Mesenchymal stem cell (in vitro differentiated cells and primary cell): ENCODE measurements around the gene PER3.

Source experiments
- DNase-seq: peaks from one replicate; pipeline ENCODE4 v3.0.0-alpha.2; 2013
- H2AFZ ChIP-seq: one replicate; pipeline ENCODE4 v1.6.1; 2013; ENCODE audit warnings: low read depth, mild to moderate bottlenecking, control low read depth, inconsistent platforms, low read length, moderate library complexity
- H2AK5ac ChIP-seq: 2 replicates; pipeline ENCODE4 v1.6.1; 2013; ENCODE audit warnings: low read length, moderate library complexity, mild to moderate bottlenecking, inconsistent platforms; ENCODE audit not compliant: severe bottlenecking
- H2BK120ac ChIP-seq: one replicate; pipeline ENCODE4 v1.6.1; 2013; ENCODE audit warnings: low read depth, mild to moderate bottlenecking, inconsistent platforms, low read length, moderate library complexity
- H2BK12ac ChIP-seq, 2 experiments: one replicate each; pipeline ENCODE4 v1.6.1; 2013; ENCODE audit warnings: inconsistent platforms in 2 of 2, low read length in 2 of 2, mild to moderate bottlenecking in 2 of 2, moderate library complexity in 2 of 2, control low read depth in 1 of 2
- H2BK15ac ChIP-seq: one replicate; pipeline ENCODE4 v1.6.1; 2013; ENCODE audit warnings: mild to moderate bottlenecking, low read depth, inconsistent platforms; ENCODE audit not compliant: poor library complexity, severe bottlenecking
- H2BK5ac ChIP-seq: 2 replicates; pipeline ENCODE4 v1.6.1; 2013; ENCODE audit warnings: low read depth, mild to moderate bottlenecking, low read length, control low read depth, inconsistent platforms; ENCODE audit not compliant: poor library complexity, severe bottlenecking
- H3K14ac ChIP-seq, 2 experiments: one replicate each; pipeline ENCODE4 v1.6.1; 2013; ENCODE audit warnings: inconsistent platforms in 2 of 2, low read length in 2 of 2, control low read depth in 1 of 2, mild to moderate bottlenecking in 1 of 2, moderate library complexity in 1 of 2
- H3K18ac ChIP-seq, 2 experiments: one replicate each; pipeline ENCODE4 v1.6.1; 2013; ENCODE audit warnings: inconsistent platforms in 2 of 2, low read length in 2 of 2, control low read depth in 1 of 2, low read depth in 1 of 2, mild to moderate bottlenecking in 1 of 2
- H3K23ac ChIP-seq, 2 experiments: one replicate each; pipeline ENCODE4 v1.6.1; 2013; ENCODE audit warnings: inconsistent platforms in 2 of 2, low read length in 2 of 2, mild to moderate bottlenecking in 2 of 2, moderate library complexity in 2 of 2, control low read depth in 1 of 2
- H3K27ac ChIP-seq: 2 replicates; pipeline ENCODE4 v1.5.1; 2013; ENCODE audit warnings: mild to moderate bottlenecking, moderate library complexity, low read length, control low read depth, inconsistent platforms; ENCODE audit not compliant: poor library complexity, severe bottlenecking
- H3K27me3 ChIP-seq, 2 experiments: 2 replicates each; pipeline versions ENCODE4 v1.6.1 to v1.7.0; 2013; ENCODE audit warnings: low read length in 2 of 2, mild to moderate bottlenecking in 2 of 2, moderate library complexity in 2 of 2, control low read depth in 1 of 2, inconsistent platforms in 1 of 2; ENCODE audit not compliant: control insufficient read depth in 1 of 2, insufficient read depth in 1 of 2
- H3K36me3 ChIP-seq, 2 experiments: 2 replicates each; pipeline versions ENCODE4 v1.6.1 to v1.7.0; 2013; ENCODE audit warnings: low read length in 2 of 2, control low read depth in 1 of 2, inconsistent platforms in 1 of 2, low read depth in 1 of 2, mild to moderate bottlenecking in 1 of 2; ENCODE audit not compliant: insufficient read depth in 2 of 2, control insufficient read depth in 1 of 2
- H3K4ac ChIP-seq, 2 experiments: one replicate each; pipeline ENCODE4 v1.6.1; 2013; ENCODE audit warnings: inconsistent platforms in 2 of 2, low read length in 2 of 2, mild to moderate bottlenecking in 2 of 2, moderate library complexity in 2 of 2, control low read depth in 1 of 2, low read depth in 1 of 2
- H3K4me1 ChIP-seq: 2 replicates; pipeline ENCODE4 v1.6.1; 2013; ENCODE audit warnings: low read depth, low read length, control low read depth; ENCODE audit not compliant: control insufficient read depth, insufficient read depth
- H3K4me2 ChIP-seq: 2 replicates; pipeline ENCODE4 v1.6.1; 2013; ENCODE audit warnings: low read length, mild to moderate bottlenecking, inconsistent platforms; ENCODE audit not compliant: poor library complexity, severe bottlenecking
- H3K4me3 ChIP-seq, 2 experiments: 2 replicates each; pipeline versions ENCODE4 v1.5.1 to v1.7.0; 2013; ENCODE audit warnings: low read length in 2 of 2, mild to moderate bottlenecking in 2 of 2, control low read depth in 1 of 2, low read depth in 1 of 2; ENCODE audit not compliant: insufficient read depth in 1 of 2
- H3K79me1 ChIP-seq: replicated peaks from 2 replicates; pipeline ENCODE4 v1.6.1; 2013; ENCODE audit warnings: mild to moderate bottlenecking, control low read depth, low read length, inconsistent platforms; ENCODE audit not compliant: poor library complexity, severe bottlenecking
- H3K9ac ChIP-seq: 2 replicates; pipeline ENCODE4 v1.7.0; 2013; ENCODE audit warnings: mild to moderate bottlenecking, low read length, moderate library complexity
- H3K9me3 ChIP-seq: 2 replicates; pipeline ENCODE4 v1.7.0; 2013; ENCODE audit warnings: mild to moderate bottlenecking, low read length; ENCODE audit not compliant: control insufficient read depth
- H4K8ac ChIP-seq: one replicate; pipeline ENCODE4 v1.6.1; 2013; ENCODE audit warnings: inconsistent platforms, mild to moderate bottlenecking, low read length, moderate library complexity
- H4K91ac ChIP-seq: one replicate; pipeline ENCODE4 v1.6.1; 2013; ENCODE audit warnings: mild to moderate bottlenecking, low read length, inconsistent platforms
- WGBS: methylation state at CpG from one replicate; pipeline ENCODE4 v1.1.7; 2013; ENCODE audit warnings: mixed read lengths; 5-methylcytosine and 5-hydroxymethylcytosine counted together

Gene PER3

GRCh38 chr1:7846656-7847055 lies 62.6 kb downstream of the PER3 start:
- H2BK120ac ChIP-seq: no peak overlapping the region
- H2BK12ac ChIP-seq: no peak overlapping the region
- H3K27me3 ChIP-seq: no peaks in the 10 kb centered on the region
- H3K9me3 ChIP-seq: no peaks in the 10 kb centered on the region
- peaks cover 0 to 35% of the 10 kb centered on the region in 2 experiments for H3K36me3 ChIP-seq
- no peak overlapping the region for H3K4ac ChIP-seq
- no peak overlapping the region for H3K4me2 ChIP-seq
- H3K18ac ChIP-seq: no peak overlapping the region
- H3K27ac ChIP-seq: no peak overlapping the region
- H4K91ac ChIP-seq: no peak overlapping the region
- H3K23ac ChIP-seq: no peak overlapping the region
- no peak for DNase-seq
- no peak overlapping the region for H4K8ac ChIP-seq
- no peak overlapping the region for H3K14ac ChIP-seq
- no peak overlapping the region for H2BK5ac ChIP-seq
- no peak overlapping the region for H2AK5ac ChIP-seq
- no peak overlapping the region for H2AFZ ChIP-seq
- no peak overlapping the region for H3K9ac ChIP-seq
- H2BK15ac ChIP-seq: no peak overlapping the region
- 95% methylated on average over 4 of the region's 7 CpGs for WGBS
- no peak overlapping the region for H3K4me3 ChIP-seq
- H3K4me1 ChIP-seq: no peaks in the 10 kb centered on the region
- H3K79me1 ChIP-seq: no peaks in the 10 kb centered on the region

GRCh38 chr1:7847599-7847998 lies 63.5 kb downstream of the PER3 start:
- Histone ChIP-seq H2BK15ac (no peak overlapping the region), H4K91ac (no peak overlapping the region), H3K4me3 (no peak overlapping the region), H3K27ac (no peak overlapping the region), H2AFZ (no peak overlapping the region), H3K79me1 (no peaks in the 10 kb centered on the region), H4K8ac (no peak overlapping the region), H3K36me3 (peaks cover 0 to 28% of the 10 kb centered on the region in 2 experiments), H3K23ac (no peak overlapping the region), H3K9ac (peak overlapping the region; percentile 35), H3K14ac (no peak overlapping the region), H2BK12ac (no peak overlapping the region), H3K4me1 (no peaks in the 10 kb centered on the region), H3K27me3 (no peaks in the 10 kb centered on the region), H2BK5ac (no peak overlapping the region), H3K9me3 (no peaks in the 10 kb centered on the region), H2BK120ac (no peak overlapping the region), H3K4ac (no peak overlapping the region), H3K4me2 (no peak overlapping the region), H3K18ac (no peak overlapping the region), H2AK5ac (no peak overlapping the region)
- peak; percentile 22 for DNase-seq
- WGBS: 73% methylated on average over 4 of the region's 4 CpGs

GRCh38 chr1:7850786-7851185 lies 66.7 kb downstream of the PER3 start:
- Histone ChIP-seq H4K91ac (no peak overlapping the region), H2BK5ac (no peak overlapping the region), H3K36me3 (peaks cover 0 to under 1% of the 10 kb centered on the region in 2 experiments), H2AK5ac (no peak overlapping the region), H3K4ac (no peak overlapping the region), H2AFZ (no peak overlapping the region), H3K79me1 (no peaks in the 10 kb centered on the region), H3K23ac (no peak overlapping the region), H2BK12ac (no peak overlapping the region), H2BK120ac (no peak overlapping the region), H3K27me3 (no peaks in the 10 kb centered on the region), H2BK15ac (no peak overlapping the region), H3K18ac (no peak overlapping the region), H3K4me1 (no peaks in the 10 kb centered on the region), H4K8ac (no peak overlapping the region), H3K9me3 (no peaks in the 10 kb centered on the region), H3K4me2 (no peak overlapping the region), H3K27ac (no peak overlapping the region), H3K4me3 (no peak overlapping the region), H3K9ac (no peak overlapping the region), H3K14ac (no peak overlapping the region)
- DNase-seq: no peak
- WGBS: 88% methylated on average over 13 of the region's 15 CpGs

GRCh38 chr1:7852804-7853683 lies 69.0 kb downstream of the PER3 start, which contains the start of gene UTS2:
UTS2 (minus strand) TSS chr1:7853065; CDS start chr1:7853003, 62 bp downstream.
- H3K27ac ChIP-seq: no peak within 1 kb of the TSS
- DNase-seq: no peak
- no peaks in the 10 kb centered on the region for H3K9me3 ChIP-seq
- H3K4me2 ChIP-seq: no peak within 1 kb of the TSS
- no peak within 1 kb of the TSS for H2BK5ac ChIP-seq
- no peak within 1 kb of the TSS for H2AK5ac ChIP-seq
- H2BK120ac ChIP-seq: no peak within 1 kb of the TSS
- H3K4me3 ChIP-seq: no peak within 1 kb of the TSS
- peak within 1 kb of the TSS in 1 of 2 experiments; percentile 59 for H3K4ac ChIP-seq
- no peak within 1 kb of the TSS for H4K8ac ChIP-seq
- no peak within 1 kb of the TSS for H2AFZ ChIP-seq
- no peak within 1 kb of the TSS for H3K14ac ChIP-seq
- no peak within 1 kb of the TSS for H3K23ac ChIP-seq
- H3K9ac ChIP-seq: no peak within 1 kb of the TSS
- H3K27me3 ChIP-seq: no peaks in the 10 kb centered on the region
- no peak within 1 kb of the TSS for H4K91ac ChIP-seq
- H3K36me3 ChIP-seq: no peaks in the 10 kb centered on the region
- no peaks in the 10 kb centered on the region for H3K79me1 ChIP-seq
- 71% methylated on average over 8 of the region's 10 CpGs for WGBS
- H3K18ac ChIP-seq: no peak within 1 kb of the TSS
- H3K4me1 ChIP-seq: no peaks in the 10 kb centered on the region
- no peak within 1 kb of the TSS for H2BK15ac ChIP-seq
- H2BK12ac ChIP-seq: no peak within 1 kb of the TSS
